SIG-M5 treated with dmso at 0.1 percent for 504 hours (cell line): ENCODE results near the gene SORD.
"Not testable (repeated sequence)": the region's sequence is repeated elsewhere in the genome, so short reads cannot be mapped to it uniquely, and the experiment has no call there.

ENCODE experiments used
- DNase-seq: peaks from one replicate; lab custom pipeline; 2025; ENCODE audit not compliant: unreplicated experiment; lab: John Stamatoyannopoulos, UW

The SORD gene

GRCh38 chr15:45093622-45094357 is 70.8 kb downstream of the SORD start:
- no peak for DNase-seq

DNA sequence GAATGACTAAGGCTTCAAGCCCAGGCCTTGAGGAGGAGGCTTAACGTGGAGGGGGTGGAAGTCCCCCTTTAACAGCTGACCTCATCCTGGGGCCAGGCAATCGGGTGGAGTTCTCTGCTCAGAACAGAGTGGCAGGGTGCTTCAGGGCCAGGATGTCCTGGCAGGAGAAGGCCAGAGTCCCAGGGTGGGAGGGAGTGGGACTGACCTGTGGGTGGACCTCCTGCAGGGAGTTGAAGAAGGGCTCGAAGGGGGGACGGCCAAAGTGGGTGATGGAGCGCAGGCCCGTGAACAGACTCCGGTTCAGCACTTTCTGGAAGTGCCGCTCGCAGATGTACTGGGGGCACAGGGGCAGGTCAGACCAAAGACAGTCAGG is 71.3 kb downstream of the SORD start:
- DNase-seq = no peak

DNA sequence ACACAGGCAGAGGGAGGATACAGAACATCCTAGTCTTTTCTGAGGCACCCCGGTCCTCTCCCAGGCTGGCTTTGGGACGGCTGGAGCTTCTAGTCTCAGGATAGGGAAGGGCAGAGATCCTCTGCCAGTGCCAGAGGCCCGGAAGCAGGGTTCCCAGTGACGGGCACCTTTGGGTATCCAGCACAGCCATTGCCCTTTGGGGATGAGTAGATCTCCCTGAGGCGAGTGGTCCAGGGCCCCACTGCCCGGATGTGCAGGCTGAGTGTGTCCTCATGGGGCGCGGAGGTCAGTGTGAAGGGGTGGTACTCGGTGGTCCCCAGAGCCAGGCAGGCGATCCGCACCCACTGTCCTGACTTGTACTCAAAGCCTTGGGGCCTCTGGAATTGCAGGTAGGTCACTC is 72.7 kb downstream of the SORD start:
- DNase-seq = no peak

GRCh38 chr15:45097466-45097865 is 74.5 kb downstream of the SORD start:
- no peak for DNase-seq

GRCh38 chr15:45099549-45100165 is 76.7 kb downstream of the SORD start:
- DNase-seq = no peak

- no peak for DNase-seq
Observed at GRCh38 chr15:45100884-45101625, 78.1 kb downstream of the SORD start.

GRCh38 chr15:45101749-45102148 is 78.8 kb downstream of the SORD start:
- DNase-seq = no peak

DNA sequence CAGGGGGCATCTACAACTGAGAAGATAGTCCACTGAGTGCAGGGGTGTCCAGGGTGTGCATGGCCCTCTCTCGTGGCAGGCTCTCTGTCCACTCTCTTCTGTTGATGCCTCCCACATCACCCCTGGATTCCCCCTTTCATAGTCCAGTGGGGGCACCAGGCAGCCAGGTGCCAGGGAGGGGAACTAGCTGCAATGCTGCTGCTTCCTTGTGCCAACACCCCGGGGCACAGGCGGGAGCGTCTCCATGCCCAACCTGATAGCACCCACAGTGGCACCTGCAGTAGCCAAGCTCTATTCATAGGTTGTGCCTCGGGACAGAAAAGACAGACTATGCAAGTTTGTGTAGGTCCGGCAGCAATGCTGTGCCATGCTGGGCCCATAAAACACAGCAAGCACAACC is 79.2 kb downstream of the SORD start:
- DNase-seq = no peak

GRCh38 chr15:45104170-45104569 is 81.2 kb downstream of the SORD start:
- not testable (repeated sequence) for DNase-seq

- DNase-seq = no peak
Observed at GRCh38 chr15:45105586-45105985, 82.6 kb downstream of the SORD start.

GRCh38 chr15:45106002-45106790 is 83.2 kb downstream of the SORD start:
- DNase-seq = no peak

DNA sequence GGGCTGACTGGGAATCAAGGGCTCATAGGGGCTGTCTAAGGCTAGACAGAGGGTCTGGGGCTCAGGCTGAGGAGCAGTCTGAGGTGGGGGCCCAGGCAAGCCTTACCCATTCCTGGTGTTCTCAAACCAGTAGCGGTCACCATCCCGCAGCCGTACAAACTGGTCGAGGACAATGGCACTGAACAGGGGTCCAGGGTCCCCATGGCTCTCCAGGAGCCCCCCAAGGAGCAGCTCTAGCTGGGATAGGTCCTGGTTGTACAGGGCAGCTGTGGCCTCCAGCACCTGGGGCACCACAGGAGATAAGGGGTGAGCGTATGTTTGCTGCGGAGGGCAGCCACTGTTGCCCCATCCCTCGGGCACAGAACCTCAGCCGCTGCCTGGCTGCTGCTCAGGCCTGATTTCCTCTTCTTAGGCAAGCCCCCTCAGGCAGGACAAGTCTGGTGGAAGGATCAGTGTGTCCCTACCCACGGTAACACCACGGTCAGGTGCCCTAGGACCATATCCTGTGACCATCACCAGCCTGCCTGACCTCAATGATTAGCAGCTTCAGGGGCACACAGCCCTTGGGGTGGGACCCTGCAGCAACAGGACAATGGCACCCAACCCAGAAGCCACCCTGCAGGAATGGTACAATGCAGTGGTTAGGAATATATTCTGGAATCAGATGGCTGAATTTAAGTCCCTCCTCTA is 85.1 kb downstream of the SORD start:
- no peak for DNase-seq

DNA sequence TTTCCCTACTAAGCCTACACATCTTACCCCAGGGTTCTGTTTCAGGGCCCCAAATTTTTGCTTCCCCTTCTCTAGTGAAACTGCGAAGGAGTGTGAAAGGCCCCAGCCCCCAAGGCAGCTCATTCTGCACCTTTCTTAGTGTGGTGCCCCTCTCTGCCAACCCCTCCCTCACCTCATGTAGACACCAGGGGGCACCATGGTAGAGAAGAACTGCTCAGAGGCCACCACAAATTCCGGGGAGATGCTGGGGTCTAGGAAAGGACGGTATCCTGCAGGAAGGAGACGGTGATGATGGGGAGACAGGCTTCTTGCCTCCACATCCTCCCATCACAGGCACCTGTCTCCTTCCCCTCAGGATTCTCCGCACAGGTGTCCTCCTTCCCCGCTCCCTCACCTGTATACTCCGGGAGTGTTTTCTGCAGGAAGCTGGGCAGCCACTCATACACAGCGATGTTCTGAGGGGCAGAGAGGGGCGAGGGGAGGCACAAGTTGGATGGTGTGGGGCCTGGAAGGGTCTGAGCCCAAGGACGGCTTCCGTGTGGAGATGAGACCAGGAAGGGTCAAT is 87.3 kb downstream of the SORD start:
- DNase-seq = no peak

GRCh38 chr15:45111390-45112142 is 88.6 kb downstream of the SORD start:
- DNase-seq = no peak

- no peak for DNase-seq
Observed at GRCh38 chr15:45112143-45112590, 89.2 kb downstream of the SORD start.

GRCh38 chr15:45112591-45113379 is 89.8 kb downstream of the SORD start:
- DNase-seq = no peak

- no peak for DNase-seq
Observed at GRCh38 chr15:45113380-45113990, 90.5 kb downstream of the SORD start.

DNA sequence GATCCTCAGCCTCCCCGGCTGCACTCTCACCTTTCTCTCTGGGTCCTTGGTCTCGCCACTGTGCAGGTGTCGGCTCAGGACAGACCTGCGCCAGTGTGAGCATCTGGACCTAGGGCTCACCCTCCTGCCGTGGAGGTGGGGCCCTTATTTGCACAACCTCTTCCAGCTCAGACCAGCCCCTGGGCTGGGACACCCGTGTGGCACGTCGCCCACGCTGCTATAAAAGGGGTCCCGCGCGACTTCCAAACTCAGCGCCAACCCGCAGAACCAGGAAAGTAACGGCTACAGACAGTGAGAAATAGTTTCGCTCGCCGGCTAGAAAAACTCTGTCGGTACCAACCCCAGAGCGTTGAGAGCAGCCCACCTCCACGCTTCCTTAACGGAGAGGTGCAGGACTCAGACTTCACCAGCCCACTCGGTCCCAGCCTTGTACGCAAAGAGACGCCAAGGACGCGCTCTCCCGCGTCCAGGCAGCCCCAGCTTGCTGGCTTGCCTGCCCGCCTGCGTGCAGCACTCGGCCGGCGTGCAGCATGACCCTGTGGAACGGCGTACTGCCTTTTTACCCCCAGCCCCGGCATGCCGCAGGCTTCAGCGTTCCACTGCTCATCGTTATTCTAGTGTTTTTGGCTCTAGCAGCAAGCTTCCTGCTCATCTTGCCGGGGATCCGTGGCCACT is 91.2 kb downstream of the SORD start, which contains the start of the genes DUOX2 and DUOXA2:
TSS of gene DUOX2 (minus strand) at position 97 of the 675 bp plus-strand sequence. CDS start 761 bp downstream, outside the sequence.
TSS of gene DUOXA2 (plus strand) at position 251 of the 675 bp plus-strand sequence. CDS start at position 531, 280 bp downstream.
- no peak for DNase-seq
